Parathyroid adenoma (tissue), 2 donors: Measurements from ENCODE around the gene TP53I11.

Experiments
- H2AFZ ChIP-seq: fragments of 300-600 bp; sonication (generic); one replicate; pipeline ENCODE4 v1.7.0; 2017; ENCODE audit warnings: antibody characterized with exemption, mild to moderate bottlenecking
- H3K27ac ChIP-seq: fragments of 300-600 bp; sonication (generic); one replicate; pipeline ENCODE4 v1.7.0; 2017
- H3K27me3 ChIP-seq: fragments of 300-600 bp; sonication (generic); one replicate; pipeline ENCODE4 v1.7.0; 2017; ENCODE audit warnings: low read length; ENCODE audit not compliant: control insufficient read depth, insufficient read depth
- H3K36me3 ChIP-seq: fragments of 300-600 bp; sonication (generic); one replicate; pipeline ENCODE4 v1.7.0; 2017; ENCODE audit warnings: low read length; ENCODE audit not compliant: control insufficient read depth, insufficient read depth
- H3K4me1 ChIP-seq: fragments of 300-600 bp; sonication (generic); one replicate; pipeline ENCODE4 v1.7.0; 2017; ENCODE audit warnings: control low read depth
- H3K4me2 ChIP-seq: fragments of 300-600 bp; sonication (generic); one replicate; pipeline ENCODE4 v1.7.0; 2017; ENCODE audit warnings: low read length
- H3K4me3 ChIP-seq: fragments of 300-600 bp; sonication (generic); one replicate; pipeline ENCODE4 v1.7.0; 2017; ENCODE audit warnings: low read depth, low read length
- H3K79me2 ChIP-seq: fragments of 300-600 bp; sonication (generic); one replicate; pipeline ENCODE4 v1.7.0; 2017; ENCODE audit warnings: control low read depth
- H3K9ac ChIP-seq: fragments of 300-600 bp; sonication (generic); one replicate; pipeline ENCODE4 v1.7.0; 2017; ENCODE audit warnings: mild to moderate bottlenecking
- H3K9me3 ChIP-seq: fragments of 300-600 bp; sonication (generic); one replicate; pipeline ENCODE4 v1.7.0; 2017; ENCODE audit warnings: low read length; ENCODE audit not compliant: control insufficient read depth
- CTCF ChIP-seq: fragments of 300-600 bp; sonication (generic); IDR thresholded peaks from one replicate; pipeline ENCODE4 v1.7.0; 2017; ENCODE audit warnings: antibody characterized with exemption, mild to moderate bottlenecking
- donor health status: primary hyperparathyroidism.

TP53I11 gene

GRCh38 chr11:44916331-44916730, 34.4 kb downstream of the TP53I11 start:
- no peaks in the 10 kb centered on the region for H3K9me3 ChIP-seq
- H3K27me3 ChIP-seq = no peaks in the 10 kb centered on the region
- H3K4me2 ChIP-seq = no peak overlapping the region
- H2AFZ ChIP-seq = no peak overlapping the region
- no peak overlapping the region for H3K4me3 ChIP-seq
- H3K79me2 ChIP-seq = no peaks in the 10 kb centered on the region
- TF ChIP-seq CTCF = no peak
- no peaks in the 10 kb centered on the region for H3K36me3 ChIP-seq
- H3K4me1 ChIP-seq = no peaks in the 10 kb centered on the region
- no peak overlapping the region for H3K9ac ChIP-seq
- H3K27ac ChIP-seq = no peak overlapping the region

- no peak overlapping the region for H2AFZ ChIP-seq
- TF ChIP-seq CTCF = no peak
- no peaks in the 10 kb centered on the region for H3K9me3 ChIP-seq
- H3K27ac ChIP-seq = no peak overlapping the region
- no peak overlapping the region for H3K9ac ChIP-seq
- H3K36me3 ChIP-seq = no peaks in the 10 kb centered on the region
- H3K4me1 ChIP-seq = no peaks in the 10 kb centered on the region
- H3K27me3 ChIP-seq = no peaks in the 10 kb centered on the region
- no peak overlapping the region for H3K4me3 ChIP-seq
- no peaks in the 10 kb centered on the region for H3K79me2 ChIP-seq
- no peak overlapping the region for H3K4me2 ChIP-seq
Measured at GRCh38 chr11:44915621-44916020, 35.1 kb downstream of the TP53I11 start.

- Histone ChIP-seq H3K27me3 (no peaks in the 10 kb centered on the region), H3K4me3 (no peak overlapping the region), H3K4me2 (no peak overlapping the region), H3K27ac (no peak overlapping the region), H3K9me3 (no peaks in the 10 kb centered on the region), H3K36me3 (no peaks in the 10 kb centered on the region), H3K4me1 (no peaks in the 10 kb centered on the region), H3K9ac (no peak overlapping the region), H3K79me2 (no peaks in the 10 kb centered on the region), H2AFZ (no peak overlapping the region)
- TF ChIP-seq CTCF = no peak
Measured at GRCh38 chr11:44915004-44915403, 35.7 kb downstream of the TP53I11 start.

GRCh38 chr11:44914105-44914504, 36.6 kb downstream of the TP53I11 start:
- Histone ChIP-seq H3K4me2 (no peak overlapping the region), H3K79me2 (no peaks in the 10 kb centered on the region), H3K4me1 (no peaks in the 10 kb centered on the region), H3K27ac (no peak overlapping the region), H3K4me3 (no peak overlapping the region), H3K9me3 (no peaks in the 10 kb centered on the region), H3K36me3 (no peaks in the 10 kb centered on the region), H3K27me3 (no peaks in the 10 kb centered on the region), H3K9ac (no peak overlapping the region), H2AFZ (no peak overlapping the region)
- no peak for TF ChIP-seq CTCF

GRCh38 chr11:44913502-44913901, 37.2 kb downstream of the TP53I11 start:
- Histone ChIP-seq H2AFZ (no peak overlapping the region), H3K4me1 (no peaks in the 10 kb centered on the region), H3K4me2 (no peak overlapping the region), H3K9me3 (no peaks in the 10 kb centered on the region), H3K36me3 (no peaks in the 10 kb centered on the region), H3K9ac (no peak overlapping the region), H3K79me2 (no peaks in the 10 kb centered on the region), H3K27me3 (no peaks in the 10 kb centered on the region), H3K27ac (no peak overlapping the region), H3K4me3 (no peak overlapping the region)
- no peak for TF ChIP-seq CTCF
